ENCODE data around the gene SUN1. TPM values are rescaled to one million over a fixed set of nuclear protein-coding genes. Genes with fewer than 3 reads are reported as not detected.

SUN1 gene
- total RNA-seq, 2 experiments from 2014 or later: 71.3 to 74.6 TPM

DNA sequence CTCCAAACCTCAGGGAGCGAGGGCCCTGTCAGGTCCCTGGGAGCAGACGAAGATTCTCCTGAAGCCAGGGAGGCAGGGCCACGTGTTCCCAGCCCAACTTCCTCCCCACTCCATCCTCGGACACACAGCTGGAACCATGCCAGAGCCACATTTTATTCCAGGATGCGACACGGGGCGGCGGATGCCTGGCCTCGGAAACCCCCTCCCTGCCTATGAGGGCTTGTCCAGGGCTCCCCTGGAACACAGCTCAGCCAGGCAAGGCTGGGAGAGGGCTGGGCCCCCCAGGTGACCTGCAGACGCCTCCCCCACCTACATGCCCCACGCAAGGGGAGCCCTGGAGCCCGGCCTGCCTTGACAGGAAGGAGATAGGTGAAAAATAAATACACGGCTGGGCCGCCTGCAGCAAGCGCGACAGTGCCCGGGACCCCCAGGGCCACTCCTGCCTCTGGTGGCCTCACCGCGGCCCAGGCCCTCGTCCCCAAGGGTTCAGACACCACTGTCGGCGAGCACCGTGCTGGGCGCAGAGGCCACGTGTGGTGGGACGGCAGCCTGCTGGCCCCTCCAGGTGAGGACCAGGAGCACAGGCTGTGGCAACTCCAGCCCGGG, 65.6 kb downstream of the SUN1 start:
- POLR2A ChIA-PET: no interaction called here
- intact Hi-C loops (cut with DNase I, micrococcal nuclease): no loop called here
- H3K27me3 Mint-ChIP-seq: no peaks in the 10 kb centered on the region
- H3K9me3 Mint-ChIP-seq (ENCODE audit: low read depth): no peaks in the 10 kb centered on the region
- DNase-seq (no peak), ATAC-seq (no peak)
- H3K4me1 Mint-ChIP-seq: no peaks in the 10 kb centered on the region
- peaks cover 34% of the 10 kb centered on the region for H3K36me3 Mint-ChIP-seq (ENCODE audit: low read depth)
- CTCF ChIA-PET: no interaction called here
- H3K27ac Mint-ChIP-seq: no peak overlapping the region
- no peak overlapping the region for H3K4me3 Mint-ChIP-seq

DNA sequence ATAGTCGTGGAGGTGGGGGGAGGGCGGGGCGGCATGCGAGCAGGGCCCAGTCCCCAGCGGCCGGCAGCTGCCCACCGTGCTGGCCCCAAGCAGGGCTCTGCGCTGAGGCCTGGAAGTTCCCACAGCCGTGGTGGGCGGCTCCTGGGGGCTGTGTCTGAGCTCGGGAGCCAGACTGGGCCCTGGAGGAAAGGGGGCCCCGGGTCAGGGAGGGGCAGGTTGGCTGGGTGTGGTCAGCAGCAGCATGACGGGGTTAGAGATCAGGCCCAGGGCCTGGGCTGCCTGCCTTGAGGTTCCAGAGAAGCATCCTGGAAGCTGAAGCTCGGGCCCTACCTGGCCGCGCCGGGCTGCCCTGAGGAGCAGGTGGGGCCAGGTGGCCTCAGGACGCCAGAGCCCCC, 66.2 kb downstream of the SUN1 start:
- H3K9me3 Mint-ChIP-seq (ENCODE audit: low read depth): no peaks in the 10 kb centered on the region
- ATAC-seq: no peak
- H3K27ac Mint-ChIP-seq: no peak overlapping the region
- H3K27me3 Mint-ChIP-seq: no peaks in the 10 kb centered on the region
- H3K4me1 Mint-ChIP-seq: no peaks in the 10 kb centered on the region
- CTCF ChIA-PET: no interaction called here
- no peak for DNase-seq
- H3K36me3 Mint-ChIP-seq (ENCODE audit: low read depth): peaks cover 31% of the 10 kb centered on the region
- intact Hi-C loops (cut with DNase I, micrococcal nuclease): no loop called here
- no peak overlapping the region for H3K4me3 Mint-ChIP-seq
- POLR2A ChIA-PET: no interaction called here

DNA sequence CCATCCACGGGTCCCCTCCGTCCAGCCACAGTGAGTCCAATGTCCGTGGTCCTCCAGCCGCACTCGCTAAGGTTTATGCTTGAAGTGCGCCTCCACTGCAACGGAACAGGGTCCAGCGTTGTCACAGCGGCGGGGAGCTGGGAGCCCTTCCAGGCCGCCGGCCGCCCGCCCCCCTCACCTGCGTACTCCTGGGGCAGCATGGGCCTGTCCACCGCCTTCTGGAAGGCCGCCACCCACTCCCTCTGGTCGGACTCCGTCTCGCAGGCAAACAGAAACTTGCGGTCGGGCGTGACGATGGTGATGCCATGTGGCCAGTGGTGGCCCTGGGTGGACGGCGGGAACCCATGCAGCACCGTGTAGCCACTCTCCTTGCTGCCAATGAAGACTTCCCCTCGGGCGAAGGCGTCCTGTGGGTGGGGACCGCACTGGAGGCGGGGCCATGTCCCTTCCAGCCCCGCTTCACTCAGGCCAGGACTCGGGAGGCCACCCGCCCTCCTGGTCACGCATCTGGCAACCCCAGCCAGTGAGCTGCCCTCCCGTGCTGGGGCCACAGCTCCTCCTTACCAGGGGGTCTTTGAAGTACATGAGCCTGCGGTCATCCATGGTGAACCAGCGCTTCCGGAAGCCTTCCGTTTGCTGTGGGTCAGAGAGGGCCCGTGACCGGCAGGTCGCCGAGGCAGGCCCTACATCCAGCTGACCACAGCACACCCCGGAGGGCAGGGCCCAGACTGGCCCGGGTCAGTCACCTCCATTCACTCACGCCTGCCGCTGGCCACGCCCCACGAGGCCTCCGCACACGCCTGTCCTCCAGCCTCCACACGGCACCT, 66.8 kb downstream of the SUN1 start:
- H3K36me3 Mint-ChIP-seq (ENCODE audit: low read depth): peaks cover 27% of the 10 kb centered on the region
- POLR2A ChIA-PET: no interaction called here

DNA sequence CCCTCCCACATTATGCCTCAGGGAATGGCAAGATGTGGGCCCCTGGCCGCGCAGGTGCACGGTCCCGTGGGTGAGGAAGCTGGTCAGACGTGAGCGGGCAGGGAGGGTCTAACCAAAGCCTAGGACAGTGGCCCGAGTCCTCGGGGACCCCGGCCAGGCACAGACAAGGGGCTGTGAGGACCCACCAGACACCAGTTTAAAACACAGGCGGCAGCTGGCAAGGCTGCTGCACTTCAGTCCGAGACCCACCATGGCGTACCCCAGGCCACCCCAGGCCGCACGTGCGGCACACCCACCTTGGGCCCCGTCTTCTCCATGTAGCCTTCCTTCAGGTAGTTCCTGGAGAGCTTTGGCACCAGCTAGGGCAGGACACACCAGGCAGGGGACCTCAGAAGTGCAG, 67.5 kb downstream of the SUN1 start:
- no peak overlapping the region for H3K4me3 Mint-ChIP-seq
- H3K27me3 Mint-ChIP-seq: no peaks in the 10 kb centered on the region
- intact Hi-C loops (cut with DNase I, micrococcal nuclease): no loop called here
- DNase-seq: no peak
- CTCF ChIA-PET: no interaction called here
- no peak for ATAC-seq
- POLR2A ChIA-PET: no interaction called here
- H3K36me3 Mint-ChIP-seq (ENCODE audit: low read depth): peaks cover 24% of the 10 kb centered on the region
- H3K9me3 Mint-ChIP-seq (ENCODE audit: low read depth): no peaks in the 10 kb centered on the region
- no peaks in the 10 kb centered on the region for H3K4me1 Mint-ChIP-seq
- H3K27ac Mint-ChIP-seq: no peak overlapping the region

More for the DNA sequence above, 66.8 kb downstream of the SUN1 start:
- H3K9me3 Mint-ChIP-seq (ENCODE audit: low read depth): no peaks in the 10 kb centered on the region
- H3K27ac Mint-ChIP-seq: no peak overlapping the region
- H3K27me3 Mint-ChIP-seq: no peaks in the 10 kb centered on the region
- intact Hi-C loops (cut with DNase I, micrococcal nuclease): no loop called here
- H3K4me1 Mint-ChIP-seq: no peaks in the 10 kb centered on the region
- ATAC-seq (no peak), DNase-seq (no peak)
- no peak overlapping the region for H3K4me3 Mint-ChIP-seq
- CTCF ChIA-PET: no interaction called here

DNA sequence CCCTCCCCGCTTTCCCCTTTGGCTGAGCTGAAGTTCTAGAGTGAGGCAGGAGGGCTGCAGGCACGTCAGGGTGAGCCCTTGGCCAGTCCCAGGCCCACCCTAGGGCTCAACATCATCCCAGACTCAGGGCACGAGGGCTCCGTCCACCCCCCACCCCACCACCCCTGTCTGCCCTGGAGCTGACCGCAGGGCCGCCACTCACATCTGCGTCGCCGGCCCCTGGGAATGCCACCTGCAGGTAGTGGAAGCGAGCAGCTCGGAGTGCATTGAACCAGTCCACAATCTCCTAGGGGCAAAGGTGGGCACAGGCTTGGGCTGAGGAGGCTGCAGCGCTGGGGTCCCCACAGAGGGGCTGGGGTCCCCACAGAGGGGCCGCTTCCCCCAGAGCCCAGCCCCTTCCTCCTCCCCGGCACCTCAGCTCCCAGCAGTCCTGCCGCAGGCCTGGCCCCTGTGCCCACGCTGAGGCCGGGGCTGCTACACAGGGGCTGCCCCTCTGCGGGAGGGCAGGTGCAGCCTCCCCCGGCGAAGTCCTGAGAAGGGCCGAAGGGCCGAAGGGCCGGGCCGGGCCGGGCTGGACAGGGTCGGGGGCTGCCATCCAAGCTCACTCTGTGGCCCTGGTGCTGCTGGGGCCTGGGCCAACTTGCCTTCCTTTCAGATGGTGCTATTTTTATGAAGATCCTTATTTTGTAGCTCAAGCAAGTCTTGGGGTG, 68.2 kb downstream of the SUN1 start:
- no peak for ATAC-seq
- H3K9me3 Mint-ChIP-seq (ENCODE audit: low read depth): no peaks in the 10 kb centered on the region
- CTCF ChIA-PET: interaction anchor here (1.3 kb wide), 1 partner anchor 10 kb away, joined by 3 read pairs; no protein-coding TSS in a partner anchor
- POLR2A ChIA-PET: no interaction called here
- peaks cover 19% of the 10 kb centered on the region for H3K36me3 Mint-ChIP-seq (ENCODE audit: low read depth)
- H3K4me1 Mint-ChIP-seq: no peaks in the 10 kb centered on the region
- H3K27me3 Mint-ChIP-seq: no peaks in the 10 kb centered on the region
- intact Hi-C loops (cut with DNase I, micrococcal nuclease): loop anchor here in 1 of 2 experiments (1.0 kb wide), 1 partner anchor 24 kb away; the partner anchor contains the start of gene GET4
- DNase-seq: no peak
- no peak overlapping the region for H3K27ac Mint-ChIP-seq
- H3K4me3 Mint-ChIP-seq: no peak overlapping the region

DNA sequence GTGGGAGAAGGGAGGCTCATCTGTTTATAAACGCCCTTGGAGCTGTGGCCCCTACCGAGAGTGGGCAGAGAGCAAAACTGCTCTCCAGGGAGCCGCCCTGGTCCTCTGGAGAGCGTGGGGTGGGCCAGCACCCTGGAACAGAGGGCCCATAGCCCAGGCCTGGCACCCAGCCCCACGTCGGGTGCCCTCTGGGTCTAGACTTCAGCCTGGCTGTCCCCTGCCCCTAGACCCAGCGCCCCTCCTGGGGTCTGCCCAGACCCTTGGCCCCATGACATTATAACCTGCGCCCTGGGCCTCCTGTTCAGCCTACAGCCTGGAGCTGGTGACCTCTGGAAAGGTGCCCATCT, 68.7 kb downstream of the SUN1 start:
- Mint-ChIP-seq H3K9me3 (ENCODE audit: low read depth) (no peaks in the 10 kb centered on the region), H3K36me3 (ENCODE audit: low read depth) (peaks cover 14% of the 10 kb centered on the region), H3K4me3 (no peak overlapping the region), H3K27ac (no peak overlapping the region), H3K27me3 (no peaks in the 10 kb centered on the region), H3K4me1 (no peaks in the 10 kb centered on the region)
- intact Hi-C loops (cut with DNase I, micrococcal nuclease): loop anchor here in 1 of 2 experiments (1.0 kb wide), 1 partner anchor 25 kb away; the partner anchor contains the start of gene GET4
- DNase-seq (no peak), ATAC-seq (no peak)
- ChIA-PET CTCF (interaction anchor here (1.3 kb wide), 1 partner anchor 9 kb away, joined by 3 read pairs; no protein-coding TSS in a partner anchor), POLR2A (interaction anchor here (0.5 kb wide), 1 partner anchor 67 kb away, joined by 6 read pairs; no protein-coding TSS in a partner anchor)

DNA sequence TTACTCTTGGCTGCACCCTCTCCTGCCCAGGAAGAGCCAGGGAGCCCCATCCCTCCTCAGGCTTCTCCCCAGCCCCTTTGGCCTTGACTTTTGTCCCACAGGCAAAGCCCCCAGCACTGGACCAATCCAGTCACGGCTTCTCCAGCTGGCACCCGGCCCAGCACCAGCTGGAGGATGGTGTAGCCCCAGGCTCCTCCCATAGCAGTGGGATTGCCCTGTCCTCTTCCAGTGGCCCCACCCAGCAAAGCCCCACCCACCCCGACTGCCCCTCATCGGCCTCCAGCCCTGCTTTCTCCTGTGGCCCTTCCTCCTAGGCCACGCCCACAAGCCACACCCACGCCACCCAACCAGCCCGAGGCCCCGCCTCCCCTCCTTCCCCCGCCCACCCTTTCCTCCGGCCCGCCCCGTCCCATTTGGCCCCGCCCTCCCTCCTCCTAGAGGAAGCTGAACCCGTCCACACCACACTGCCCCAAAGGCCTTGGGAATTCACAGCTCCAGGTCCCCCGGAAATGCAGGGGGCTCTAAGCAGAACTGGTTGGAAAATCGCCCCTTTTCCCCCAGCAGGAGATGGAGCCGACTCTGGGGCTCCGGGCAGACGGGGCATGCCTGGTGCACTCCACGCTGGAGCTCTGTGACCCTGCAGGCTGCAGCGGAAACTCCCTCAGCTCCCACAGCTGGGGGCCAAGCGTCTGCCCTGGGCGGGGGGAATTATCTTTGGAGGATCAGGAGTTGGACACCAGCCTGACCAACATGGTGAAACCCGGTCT, 69.3 kb downstream of the SUN1 start:
- CTCF ChIA-PET: interaction anchor here (1.3 kb wide), 1 partner anchor 9 kb away, joined by 3 read pairs; no protein-coding TSS in a partner anchor
- H3K9me3 Mint-ChIP-seq (ENCODE audit: low read depth): no peaks in the 10 kb centered on the region
- no peak overlapping the region for H3K4me3 Mint-ChIP-seq
- peak; percentile 81 for DNase-seq
- POLR2A ChIA-PET: interaction anchor here (0.5 kb wide), 1 partner anchor 67 kb away, joined by 6 read pairs; no protein-coding TSS in a partner anchor
- ATAC-seq: peak; percentile 64
- no peaks in the 10 kb centered on the region for H3K4me1 Mint-ChIP-seq
- no peaks in the 10 kb centered on the region for H3K27me3 Mint-ChIP-seq
- intact Hi-C loops (cut with DNase I, micrococcal nuclease): loop anchor here in 1 of 2 experiments (1.0 kb wide), 1 partner anchor 25 kb away; the partner anchor contains the start of gene GET4
- peaks cover 8% of the 10 kb centered on the region for H3K36me3 Mint-ChIP-seq (ENCODE audit: low read depth)
- no peak overlapping the region for H3K27ac Mint-ChIP-seq

DNA sequence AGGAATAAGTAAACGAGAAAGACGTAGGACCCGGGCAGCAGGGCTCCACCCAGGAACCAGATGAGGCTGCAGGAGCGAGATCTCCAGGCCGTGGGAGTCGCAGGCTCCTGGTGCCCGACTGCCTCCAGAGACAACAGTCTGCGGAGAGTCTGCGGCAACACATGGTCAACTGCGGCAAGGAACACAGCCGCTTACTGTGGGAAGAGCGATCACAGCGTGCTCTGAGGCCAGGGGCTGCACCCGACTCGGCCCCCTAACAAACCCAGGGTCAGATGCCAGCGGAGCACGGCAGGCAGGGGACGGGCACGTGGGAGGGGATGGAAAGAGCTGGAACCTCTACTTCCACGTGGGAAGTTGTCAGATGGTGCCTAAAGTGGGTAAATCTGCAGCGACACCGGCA, 70.7 kb downstream of the SUN1 start:
- ChIA-PET POLR2A (no interaction called here), CTCF (no interaction called here)
- Mint-ChIP-seq H3K36me3 (ENCODE audit: low read depth) (peaks cover 8% of the 10 kb centered on the region), H3K4me3 (no peak overlapping the region), H3K4me1 (no peaks in the 10 kb centered on the region), H3K9me3 (ENCODE audit: low read depth) (no peaks in the 10 kb centered on the region), H3K27ac (no peak overlapping the region), H3K27me3 (no peaks in the 10 kb centered on the region)
- intact Hi-C loops (cut with DNase I, micrococcal nuclease): no loop called here
- no peak for DNase-seq
- ATAC-seq: no peak

DNA sequence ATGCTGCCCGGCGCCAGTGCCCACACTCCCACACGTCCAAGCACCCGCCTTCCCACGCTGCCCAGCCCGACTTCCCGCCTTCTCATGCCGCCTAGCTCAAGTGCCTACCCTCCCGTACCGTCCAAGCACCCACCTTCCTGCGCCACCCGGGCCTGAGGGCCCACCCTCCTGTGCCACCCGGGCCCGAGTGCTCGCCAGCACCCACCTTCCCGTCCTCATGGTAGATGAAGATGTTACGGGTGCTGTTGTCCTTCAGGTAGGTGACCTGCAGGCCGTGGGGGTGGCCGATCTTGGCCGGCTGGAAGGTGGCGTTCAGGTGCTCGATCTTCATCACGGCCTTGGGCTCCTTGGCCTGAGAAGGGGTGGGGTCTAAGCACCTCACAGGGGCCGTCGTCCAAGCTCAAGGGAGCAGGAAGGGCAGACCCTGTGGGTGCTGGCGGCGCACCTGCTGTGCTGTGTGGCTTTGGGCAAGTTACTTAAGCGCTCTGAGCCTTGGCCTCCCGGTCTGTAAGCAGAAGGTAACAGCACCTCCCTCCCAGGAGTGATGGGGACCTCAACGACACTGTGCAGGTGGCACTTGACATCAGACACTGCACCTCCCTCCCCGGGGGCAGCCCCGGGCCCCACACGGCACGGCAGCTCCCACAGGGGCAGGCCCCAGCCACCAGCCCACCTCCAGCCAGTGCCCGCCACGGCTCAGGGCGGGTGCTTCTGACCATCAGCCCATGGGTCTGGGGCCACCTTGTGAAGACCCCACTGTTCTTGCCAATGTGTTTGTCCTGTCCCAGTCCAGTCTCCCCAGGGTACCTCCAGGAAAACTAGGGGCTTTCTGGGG, 71.9 kb downstream of the SUN1 start:
- Mint-ChIP-seq H3K27ac (no peak overlapping the region), H3K27me3 (no peaks in the 10 kb centered on the region), H3K36me3 (ENCODE audit: low read depth) (peaks cover 6% of the 10 kb centered on the region), H3K4me3 (no peak overlapping the region), H3K4me1 (no peaks in the 10 kb centered on the region), H3K9me3 (ENCODE audit: low read depth) (no peaks in the 10 kb centered on the region)
- POLR2A ChIA-PET: no interaction called here
- ATAC-seq (no peak), DNase-seq (no peak)
- intact Hi-C loops (cut with DNase I, micrococcal nuclease): no loop called here
- CTCF ChIA-PET: no interaction called here

DNA sequence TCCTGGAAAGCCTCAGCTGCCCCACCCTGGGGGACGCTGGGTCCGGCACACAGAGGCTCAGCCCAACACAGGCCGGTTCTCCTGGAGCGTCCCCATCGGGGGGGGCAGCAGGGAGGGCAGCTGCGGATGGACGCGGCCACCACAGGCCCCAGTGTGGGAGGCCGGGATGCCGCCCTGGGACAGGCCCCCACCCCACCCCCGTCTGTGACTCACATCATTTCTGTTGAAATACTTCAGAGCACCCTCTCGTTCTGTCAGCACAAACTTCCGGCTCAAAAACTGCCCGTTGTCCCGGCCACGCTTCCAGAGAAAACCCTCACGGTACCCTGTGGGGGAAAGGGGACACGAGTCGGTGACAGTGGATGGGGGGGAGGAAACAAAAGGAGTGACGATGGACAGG, 72.6 kb downstream of the SUN1 start:
- Mint-ChIP-seq H3K27ac (no peak overlapping the region), H3K36me3 (ENCODE audit: low read depth) (peaks cover 6% of the 10 kb centered on the region), H3K27me3 (no peaks in the 10 kb centered on the region), H3K4me3 (no peak overlapping the region), H3K9me3 (ENCODE audit: low read depth) (no peaks in the 10 kb centered on the region), H3K4me1 (peaks cover 2% of the 10 kb centered on the region)
- ATAC-seq (no peak), DNase-seq (no peak)
- intact Hi-C loops (cut with DNase I, micrococcal nuclease): loop anchor here in 1 of 2 experiments (5.0 kb wide), 1 partner anchor 67 kb away; no protein-coding TSS in a partner anchor
- ChIA-PET POLR2A (no interaction called here), CTCF (no interaction called here)
